Left ventricle myocardium inferior (tissue), 1 donor: ENCODE data around the gene ZNF691. TPM values are rescaled to one million over a fixed set of nuclear protein-coding genes. Genes with fewer than 3 reads are reported as not detected.

Experiments used
- DNase-seq: peaks from one replicate; pipeline ENCODE4 v3.0.0-alpha.2; 2020
- H3K27ac ChIP-seq: fragments of 200-600 bp; replicated peaks from 2 replicates; pipeline ENCODE4 v1.8.0; 2021
- H3K27me3 ChIP-seq: fragments of 200-600 bp; 2 replicates; pipeline ENCODE4 v1.8.0; 2021; ENCODE audit warnings: low read depth
- H3K36me3 ChIP-seq: fragments of 200-600 bp; 2 replicates; pipeline ENCODE4 v1.8.0; 2021
- H3K4me1 ChIP-seq: fragments of 200-600 bp; 2 replicates; pipeline ENCODE4 v1.8.0; 2021
- H3K4me3 ChIP-seq: fragments of 200-600 bp; 2 replicates; pipeline ENCODE4 v1.8.0; 2021; ENCODE audit warnings: mild to moderate bottlenecking, moderate library complexity
- H3K9me3 ChIP-seq: fragments of 200-600 bp; replicated peaks from 2 replicates; pipeline ENCODE4 v1.8.0; 2021
- intact Hi-C: fragments of 100-400 bp; cut with micrococcal nuclease; formaldehyde crosslinking; loops from one replicate; pipeline ENCODE4 v1.11.0; 2022
- total RNA-seq: library from RNA; stranded (reverse); fragmentation: NEBNext Ultra II Directional; extraction: Animal tissue kit (Norgen Biotek cat#: 25700); gene quantifications from one replicate; pipeline ENCODE4 v1.2.1, GENCODE V29; 2021
- TF ChIP-seq, protein P1 (sequence below): fragments of 200-600 bp; IDR thresholded peaks from 2 replicates; pipeline ENCODE4 v1.8.0; 2021; ENCODE audit warnings: antibody characterized with exemption, mild to moderate bottlenecking, borderline replicate concordance
- donor health status: DM: no; HTN: yes; CAD: no; lungs with severe emphysema.

ZNF691 gene
- total RNA-seq, 1 donor from 2014 or later, result 8.9 TPM

DNA sequence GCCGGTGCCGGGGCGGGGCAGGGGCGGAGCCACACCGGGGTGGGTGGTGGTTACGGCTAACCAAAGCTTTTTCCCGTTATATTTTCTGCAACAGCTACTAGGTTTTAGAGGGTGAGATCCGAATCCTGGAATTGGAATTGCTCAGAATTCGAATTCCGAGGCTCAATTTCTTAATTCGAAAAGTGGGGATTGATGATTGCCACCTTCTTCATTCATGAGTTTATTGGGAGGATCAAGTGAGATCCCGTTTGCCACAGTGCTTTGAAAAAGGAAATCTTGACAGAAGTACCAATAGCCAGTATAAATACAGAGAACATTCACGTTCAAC is 29.0 kb upstream of the ZNF691 start:
- Histone ChIP-seq H3K27me3 (no peaks in the 10 kb centered on the region), H3K27ac (peak overlapping the region; percentile 100), H3K36me3 (peaks cover 8% of the 10 kb centered on the region), H3K9me3 (no peaks in the 10 kb centered on the region), H3K4me3 (peak overlapping the region; percentile 71), H3K4me1 (peaks cover 25% of the 10 kb centered on the region)
- TF ChIP-seq, protein P1, sequence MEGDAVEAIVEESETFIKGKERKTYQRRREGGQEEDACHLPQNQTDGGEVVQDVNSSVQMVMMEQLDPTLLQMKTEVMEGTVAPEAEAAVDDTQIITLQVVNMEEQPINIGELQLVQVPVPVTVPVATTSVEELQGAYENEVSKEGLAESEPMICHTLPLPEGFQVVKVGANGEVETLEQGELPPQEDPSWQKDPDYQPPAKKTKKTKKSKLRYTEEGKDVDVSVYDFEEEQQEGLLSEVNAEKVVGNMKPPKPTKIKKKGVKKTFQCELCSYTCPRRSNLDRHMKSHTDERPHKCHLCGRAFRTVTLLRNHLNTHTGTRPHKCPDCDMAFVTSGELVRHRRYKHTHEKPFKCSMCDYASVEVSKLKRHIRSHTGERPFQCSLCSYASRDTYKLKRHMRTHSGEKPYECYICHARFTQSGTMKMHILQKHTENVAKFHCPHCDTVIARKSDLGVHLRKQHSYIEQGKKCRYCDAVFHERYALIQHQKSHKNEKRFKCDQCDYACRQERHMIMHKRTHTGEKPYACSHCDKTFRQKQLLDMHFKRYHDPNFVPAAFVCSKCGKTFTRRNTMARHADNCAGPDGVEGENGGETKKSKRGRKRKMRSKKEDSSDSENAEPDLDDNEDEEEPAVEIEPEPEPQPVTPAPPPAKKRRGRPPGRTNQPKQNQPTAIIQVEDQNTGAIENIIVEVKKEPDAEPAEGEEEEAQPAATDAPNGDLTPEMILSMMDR, result no peak
- intact Hi-C loops, result no loop called here
- DNase-seq, result no peak

DNA sequence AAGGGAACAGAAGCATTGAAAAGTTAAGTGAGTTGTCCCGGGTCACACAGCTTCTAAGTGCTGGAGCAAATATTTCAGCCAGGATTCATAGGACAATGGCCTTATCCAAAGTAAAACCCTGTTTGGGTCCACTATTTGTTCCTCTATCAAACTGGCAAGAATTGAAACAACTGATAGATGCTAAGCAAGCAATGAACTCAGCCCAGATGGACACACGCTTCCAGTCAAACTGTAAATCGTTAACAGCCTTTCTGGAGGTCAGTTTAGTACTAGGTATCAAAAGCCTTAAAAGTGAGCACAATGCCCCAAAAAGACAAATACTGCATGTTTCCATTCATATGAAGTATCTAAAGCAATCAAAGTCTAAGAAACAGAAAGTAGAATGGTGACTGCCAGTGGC is 28.4 kb upstream of the ZNF691 start:
- TF ChIP-seq, protein P1, result no peak
- H3K4me3 ChIP-seq, result peak overlapping the region; percentile 71
- intact Hi-C loops, result no loop called here
- H3K36me3 ChIP-seq, result peaks cover 8% of the 10 kb centered on the region
- no peak for DNase-seq
- H3K4me1 ChIP-seq, result peaks cover 29% of the 10 kb centered on the region
- H3K9me3 ChIP-seq, result no peaks in the 10 kb centered on the region
- no peak overlapping the region for H3K27ac ChIP-seq
- H3K27me3 ChIP-seq, result no peaks in the 10 kb centered on the region

DNA sequence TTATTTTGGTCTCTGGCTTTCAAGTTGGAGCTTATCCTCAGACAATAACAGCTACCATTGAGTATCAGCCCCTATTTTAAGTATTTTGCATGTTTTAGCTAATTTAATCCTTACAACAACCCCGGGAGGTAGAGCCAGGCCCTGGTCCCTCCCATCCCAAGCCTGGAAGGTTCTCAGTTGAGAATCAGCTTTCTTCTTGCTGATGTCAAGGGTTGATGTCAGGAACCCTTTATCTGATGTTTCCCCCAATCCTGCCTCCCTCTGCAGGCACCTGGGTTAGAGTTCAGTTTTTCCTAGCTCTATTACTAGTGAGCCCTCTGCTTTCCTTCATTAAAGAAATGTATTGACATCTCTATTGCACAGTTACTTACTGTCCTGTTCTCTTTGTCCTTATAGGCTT is 25.6 kb upstream of the ZNF691 start:
- Histone ChIP-seq H3K9me3 (no peaks in the 10 kb centered on the region), H3K27me3 (no peaks in the 10 kb centered on the region), H3K4me1 (peaks cover 30% of the 10 kb centered on the region), H3K4me3 (no peak overlapping the region), H3K36me3 (no peaks in the 10 kb centered on the region), H3K27ac (no peak overlapping the region)
- TF ChIP-seq, protein P1, result no peak
- DNase-seq, result no peak
- intact Hi-C loops, result no loop called here

DNA sequence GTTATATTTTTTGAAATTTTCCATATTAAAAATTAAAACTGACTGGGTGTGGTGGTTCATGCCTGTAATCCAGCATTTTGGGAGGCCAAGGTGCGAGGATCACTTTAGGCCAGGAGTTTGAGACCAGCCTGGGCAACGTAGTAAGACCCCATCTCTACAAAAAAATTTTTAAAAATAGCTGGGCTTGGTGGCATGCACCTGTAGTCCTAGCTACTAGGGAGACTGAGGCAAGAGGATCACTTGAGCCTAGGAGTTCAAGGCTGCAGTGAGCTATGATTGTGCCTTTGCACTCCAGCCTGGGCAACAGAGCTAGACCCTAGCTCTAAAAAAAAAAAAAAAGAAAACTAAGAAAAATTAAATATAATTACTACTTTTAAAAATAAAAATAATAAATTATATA is 24.7 kb upstream of the ZNF691 start:
- Histone ChIP-seq H3K4me1 (peaks cover 21% of the 10 kb centered on the region), H3K9me3 (no peaks in the 10 kb centered on the region), H3K4me3 (no peak overlapping the region), H3K36me3 (no peaks in the 10 kb centered on the region), H3K27ac (no peak overlapping the region), H3K27me3 (no peaks in the 10 kb centered on the region)
- TF ChIP-seq, protein P1, result no peak
- no peak for DNase-seq
- intact Hi-C loops, result no loop called here

DNA sequence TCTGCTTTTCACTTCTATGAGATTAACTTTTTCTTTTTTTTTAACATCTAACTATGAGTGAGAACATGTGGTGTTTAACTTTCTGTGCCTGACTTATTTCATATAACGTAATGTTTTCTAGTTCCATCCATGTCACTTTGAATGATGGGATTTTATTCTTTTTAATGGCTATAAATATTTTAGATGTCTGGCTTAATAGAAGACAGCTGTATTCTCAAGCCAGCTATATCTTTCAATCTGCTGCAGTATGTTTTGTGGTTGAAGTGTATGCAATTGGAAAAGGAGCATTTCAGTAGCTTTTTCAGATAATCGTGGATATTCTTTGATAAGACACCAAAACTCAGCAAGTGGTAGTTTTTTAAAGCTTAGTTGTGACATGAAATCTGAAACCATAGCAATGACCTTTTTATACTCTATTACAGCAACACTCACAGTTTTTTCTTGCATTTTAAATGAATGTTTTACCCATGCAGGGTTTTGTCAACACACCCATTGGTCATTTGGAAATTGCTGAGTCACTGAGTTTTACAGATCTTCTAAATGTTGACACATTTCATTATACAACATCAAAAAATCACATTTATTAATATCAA is 23.5 kb upstream of the ZNF691 start:
- Histone ChIP-seq H3K36me3 (peaks cover 4% of the 10 kb centered on the region), H3K4me1 (peaks cover 15% of the 10 kb centered on the region), H3K9me3 (no peaks in the 10 kb centered on the region), H3K27ac (no peak overlapping the region), H3K27me3 (no peaks in the 10 kb centered on the region), H3K4me3 (no peak overlapping the region)
- intact Hi-C loops, result no loop called here
- no peak for DNase-seq
- TF ChIP-seq, protein P1, result no peak
